H9 (cell line): Measurements from ENCODE around the gene CAMK1G. TPM values are rescaled to one million over a fixed set of nuclear protein-coding genes. Genes with fewer than 3 reads are reported as not detected.

Experiments used
- DNase-seq: peaks from one replicate; pipeline ENCODE4 v3.0.0-alpha.2; 2017
- H2AFZ ChIP-seq: one replicate; pipeline ENCODE4 v1.6.1; 2013; ENCODE audit warnings: mild to moderate bottlenecking, low read length, control low read depth, moderate library complexity
- H2AK5ac ChIP-seq: 2 replicates; pipeline ENCODE4 v1.6.1; 2013; ENCODE audit warnings: low read length, control low read depth, mixed read lengths; ENCODE audit not compliant: insufficient read length
- H2BK120ac ChIP-seq: one replicate; pipeline ENCODE4 v1.6.1; 2013; ENCODE audit warnings: low read depth, mild to moderate bottlenecking, low read length, control low read depth, inconsistent platforms; ENCODE audit not compliant: poor library complexity, severe bottlenecking
- H2BK12ac ChIP-seq: 2 replicates; pipeline ENCODE4 v1.6.1; 2013; ENCODE audit warnings: low read length, control low read depth, mixed read lengths, low read depth; ENCODE audit not compliant: insufficient read length
- H2BK15ac ChIP-seq: 2 replicates; pipeline ENCODE4 v1.6.1; 2013; ENCODE audit warnings: low read depth, low read length, control low read depth
- H2BK20ac ChIP-seq: one replicate; pipeline ENCODE4 v1.6.1; 2013; ENCODE audit warnings: low read depth, mild to moderate bottlenecking, low read length, control low read depth, inconsistent platforms; ENCODE audit not compliant: poor library complexity, severe bottlenecking
- H2BK5ac ChIP-seq: 2 replicates; pipeline ENCODE4 v1.6.1; 2013; ENCODE audit warnings: low read length, control low read depth, mixed read lengths; ENCODE audit not compliant: insufficient read length
- H3K14ac ChIP-seq: 2 replicates; pipeline ENCODE4 v1.6.1; 2013; ENCODE audit warnings: low read length, control low read depth; ENCODE audit not compliant: insufficient read depth
- H3K18ac ChIP-seq: 2 replicates; pipeline ENCODE4 v1.6.1; 2013; ENCODE audit warnings: low read depth, mild to moderate bottlenecking, mixed read lengths, low read length, control low read depth; ENCODE audit not compliant: insufficient read length
- H3K23ac ChIP-seq: 2 replicates; pipeline ENCODE4 v1.6.1; 2013; ENCODE audit warnings: low read length, control low read depth, mixed read lengths, low read depth; ENCODE audit not compliant: insufficient read length
- H3K23me2 ChIP-seq: 2 replicates; pipeline ENCODE4 v1.6.1; 2013; ENCODE audit warnings: low read depth, mild to moderate bottlenecking, mixed read lengths, low read length, control low read depth; ENCODE audit not compliant: insufficient read length, poor library complexity, severe bottlenecking
- H3K27ac ChIP-seq: 2 replicates; pipeline ENCODE4 v1.5.1; 2013; ENCODE audit warnings: low read length, control low read depth, mixed read lengths, low read depth; ENCODE audit not compliant: insufficient read length
- H3K27me3 ChIP-seq: 2 replicates; pipeline ENCODE4 v1.6.1; 2013; ENCODE audit warnings: low read length, control low read depth, inconsistent platforms; ENCODE audit not compliant: insufficient read depth
- H3K4ac ChIP-seq: 2 replicates; pipeline ENCODE4 v1.6.1; 2013; ENCODE audit warnings: low read depth, mild to moderate bottlenecking, control low read depth, inconsistent platforms, low read length, moderate library complexity
- H3K4me1 ChIP-seq: 2 replicates; pipeline ENCODE4 v1.6.1; 2013; ENCODE audit warnings: low read length, control low read depth, inconsistent platforms; ENCODE audit not compliant: insufficient read depth
- H3K4me2 ChIP-seq: 2 replicates; pipeline ENCODE4 v1.6.1; 2013; ENCODE audit warnings: low read length, control low read depth, mixed read lengths; ENCODE audit not compliant: insufficient read length, insufficient read depth
- H3K56ac ChIP-seq: 2 replicates; pipeline ENCODE4 v1.6.1; 2013; ENCODE audit warnings: low read depth, mild to moderate bottlenecking, mixed read lengths, low read length, control low read depth; ENCODE audit not compliant: insufficient read length
- H3K79me1 ChIP-seq: 2 replicates; pipeline ENCODE4 v1.6.1; 2013; ENCODE audit warnings: low read depth, mild to moderate bottlenecking, moderate library complexity, low read length, control low read depth, inconsistent platforms; ENCODE audit not compliant: insufficient read depth, poor library complexity, severe bottlenecking
- H3K79me2 ChIP-seq: 2 replicates; pipeline ENCODE4 v1.6.1; 2013; ENCODE audit warnings: low read length, control low read depth, inconsistent platforms; ENCODE audit not compliant: insufficient read depth
- H3K9ac ChIP-seq: 2 replicates; pipeline ENCODE4 v1.6.1; 2013; ENCODE audit warnings: low read length, control low read depth, mixed read lengths; ENCODE audit not compliant: insufficient read length; ENCODE audit errors: extremely low read depth
- H3K9me3 ChIP-seq: one replicate; pipeline ENCODE4 v1.6.1; 2013; ENCODE audit warnings: low read depth, low read length, inconsistent platforms; ENCODE audit not compliant: control insufficient read depth
- H3T11ph ChIP-seq: one replicate; pipeline ENCODE4 v1.6.1; 2013; ENCODE audit warnings: mild to moderate bottlenecking, low read length, control low read depth, inconsistent platforms
- H4K20me1 ChIP-seq: one replicate; pipeline ENCODE4 v1.6.1; 2013; ENCODE audit not compliant: control insufficient read depth, insufficient read length, insufficient read depth
- H4K5ac ChIP-seq: 2 replicates; pipeline ENCODE4 v1.6.1; 2013; ENCODE audit warnings: low read depth, mild to moderate bottlenecking, mixed read lengths, low read length, control low read depth; ENCODE audit not compliant: insufficient read length
- H4K8ac ChIP-seq: replicated peaks from 2 replicates; pipeline ENCODE4 v1.6.1; 2013; ENCODE audit warnings: low read length, control low read depth, mixed read lengths, low read depth; ENCODE audit not compliant: insufficient read length
- H4K91ac ChIP-seq: 2 replicates; pipeline ENCODE4 v1.6.1; 2013; ENCODE audit warnings: low read depth, mild to moderate bottlenecking, moderate library complexity, mixed read lengths, low read length, control low read depth; ENCODE audit not compliant: insufficient read length
- H3K27ac Mint-ChIP-seq, 3 experiments: 2 replicates in 2 of 3; 3 replicates in 1 of 3; pipeline ENCODE4 v1.8.0; 2020 to 2021; ENCODE audit warnings: mixed read lengths in 3 of 3, mild to moderate bottlenecking in 1 of 3, moderate library complexity in 1 of 3
- H3K27me3 Mint-ChIP-seq: 2 replicates; pipeline ENCODE4 v1.8.0; 2021; ENCODE audit warnings: low read depth, mild to moderate bottlenecking, moderate library complexity, mixed read lengths
- H3K36me3 Mint-ChIP-seq, 3 experiments: 2 replicates in 2 of 3; 3 replicates in 1 of 3; pipeline ENCODE4 v1.8.0; 2020 to 2021; ENCODE audit warnings: low read depth in 3 of 3, mixed read lengths in 3 of 3; ENCODE audit not compliant: insufficient read depth in 1 of 3
- H3K4me1 Mint-ChIP-seq, 2 experiments: 2 replicates each; pipeline ENCODE4 v1.8.0; 2020; ENCODE audit warnings: mixed read lengths in 2 of 2
- H3K4me3 Mint-ChIP-seq, 2 experiments: 2 replicates in 1 of 2; 3 replicates in 1 of 2; pipeline ENCODE4 v1.8.0; 2020 to 2021; ENCODE audit warnings: mild to moderate bottlenecking in 2 of 2, mixed read lengths in 2 of 2, moderate library complexity in 1 of 2
- H3K9me3 Mint-ChIP-seq, 2 experiments: 2 replicates in 1 of 2; 3 replicates in 1 of 2; pipeline ENCODE4 v1.8.0; 2020; ENCODE audit warnings: mild to moderate bottlenecking in 2 of 2, mixed read lengths in 2 of 2, moderate library complexity in 1 of 2
- CTCF ChIP-seq: fragments of 200-600 bp; sonication (generic); conservative IDR thresholded peaks from 3 replicates; pipeline ENCODE4 v1.8.0; 2021; ENCODE audit warnings: antibody characterized with exemption, mild to moderate bottlenecking
- WGBS: extraction: QIAGEN DNeasy Blood & Tissue Kit; methylation state at CpG from one replicate; pipeline ENCODE4 v1.1.7; 2013; ENCODE audit warnings: missing lambda C conversion rate, low lambda C conversion rate, mixed read lengths; ENCODE audit not compliant: insufficient read length; ENCODE audit errors: extremely low coverage; 5-methylcytosine and 5-hydroxymethylcytosine counted together
- total RNA-seq: library from RNA; stranded (reverse); gene quantifications from 2 replicates; pipeline ENCODE4 v1.2.1, GENCODE V29; 2021

The CAMK1G gene
- total RNA-seq, 1 experiment from 2014 or later = 0.28 TPM

DNA sequence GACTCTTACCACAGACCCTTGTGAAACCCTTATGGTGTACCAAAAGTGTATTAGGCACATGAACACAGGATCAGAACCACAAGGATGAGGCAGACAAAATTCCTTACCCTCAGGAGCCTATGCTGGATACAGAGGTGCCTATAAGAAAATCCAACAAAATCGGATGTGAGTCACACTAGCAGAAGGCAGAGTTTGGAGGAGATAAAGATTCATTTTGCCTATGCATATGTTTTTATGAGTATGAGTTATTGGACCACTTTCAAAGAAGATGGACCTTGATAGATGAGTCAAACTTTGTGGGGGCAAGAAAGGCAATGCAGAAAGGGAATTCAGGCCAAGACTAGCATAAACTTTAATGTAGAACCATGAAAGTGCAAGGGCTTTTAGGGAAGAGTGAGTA is 17.0 kb downstream of the CAMK1G start:
- H3K27ac ChIP-seq = no peak overlapping the region

More for the DNA sequence above, 17.0 kb downstream of the CAMK1G start:
- no peak overlapping the region for H4K8ac ChIP-seq
- H3K79me1 ChIP-seq = no peaks in the 10 kb centered on the region
- no peak overlapping the region for H2BK15ac ChIP-seq
- peaks cover 14% of the 10 kb centered on the region for H3K27me3 Mint-ChIP-seq
- H3K56ac ChIP-seq = no peak overlapping the region
- no peak overlapping the region for H2BK20ac ChIP-seq
- no peak overlapping the region for H4K91ac ChIP-seq
- no peak overlapping the region for H3T11ph ChIP-seq
- H3K4me1 ChIP-seq = no peaks in the 10 kb centered on the region
- H3K79me2 ChIP-seq = no peaks in the 10 kb centered on the region
- H3K23ac ChIP-seq = no peak overlapping the region
- no peak overlapping the region for H3K9ac ChIP-seq
- no peaks in the 10 kb centered on the region for H3K9me3 Mint-ChIP-seq
- H4K20me1 ChIP-seq = no peaks in the 10 kb centered on the region
- H3K27ac Mint-ChIP-seq = no peak overlapping the region
- no peak overlapping the region for H2BK120ac ChIP-seq
- no peak overlapping the region for H2BK5ac ChIP-seq
- no peak overlapping the region for H2AFZ ChIP-seq
- no peaks in the 10 kb centered on the region for H3K36me3 Mint-ChIP-seq
- no peak overlapping the region for H4K5ac ChIP-seq
- no peak for DNase-seq
- H2BK12ac ChIP-seq = no peak overlapping the region
- no peaks in the 10 kb centered on the region for H3K4me1 Mint-ChIP-seq
- no peaks in the 10 kb centered on the region for H3K9me3 ChIP-seq
- no peaks in the 10 kb centered on the region for H3K23me2 ChIP-seq
- no peak overlapping the region for H3K18ac ChIP-seq
- no peak for TF ChIP-seq CTCF
- H3K27me3 ChIP-seq = no peaks in the 10 kb centered on the region
- H3K4me2 ChIP-seq = no peak overlapping the region
- WGBS = no CpG with 5 or more reads among the region's 1 CpG
- no peak overlapping the region for H3K14ac ChIP-seq
- no peak overlapping the region for H2AK5ac ChIP-seq
- no peak overlapping the region for H3K4ac ChIP-seq
- H3K4me3 Mint-ChIP-seq = no peak overlapping the region
